ENCODE data around the gene PTGER2.

Gene PTGER2

DNA sequence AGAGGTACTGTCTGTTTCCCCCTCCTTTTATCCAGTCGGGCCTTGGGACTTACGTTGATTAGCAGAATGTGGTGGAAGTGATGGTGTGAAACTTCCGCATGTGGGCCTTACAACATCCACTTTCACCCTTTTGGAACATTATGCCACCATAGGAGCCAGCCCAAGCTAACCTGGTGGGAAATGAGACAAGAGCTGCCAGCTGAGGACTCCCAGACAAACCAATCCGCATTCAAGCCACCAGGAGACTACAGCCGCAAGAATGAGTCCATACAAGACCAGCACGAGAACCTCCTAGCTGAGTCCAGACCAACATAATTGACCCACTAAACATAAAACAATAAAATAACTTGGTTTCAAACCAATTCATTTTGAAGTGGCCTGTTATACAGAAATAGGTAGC, 9.1 kb upstream of the PTGER2 start:
- TF ChIP-seq, protein P1, sequence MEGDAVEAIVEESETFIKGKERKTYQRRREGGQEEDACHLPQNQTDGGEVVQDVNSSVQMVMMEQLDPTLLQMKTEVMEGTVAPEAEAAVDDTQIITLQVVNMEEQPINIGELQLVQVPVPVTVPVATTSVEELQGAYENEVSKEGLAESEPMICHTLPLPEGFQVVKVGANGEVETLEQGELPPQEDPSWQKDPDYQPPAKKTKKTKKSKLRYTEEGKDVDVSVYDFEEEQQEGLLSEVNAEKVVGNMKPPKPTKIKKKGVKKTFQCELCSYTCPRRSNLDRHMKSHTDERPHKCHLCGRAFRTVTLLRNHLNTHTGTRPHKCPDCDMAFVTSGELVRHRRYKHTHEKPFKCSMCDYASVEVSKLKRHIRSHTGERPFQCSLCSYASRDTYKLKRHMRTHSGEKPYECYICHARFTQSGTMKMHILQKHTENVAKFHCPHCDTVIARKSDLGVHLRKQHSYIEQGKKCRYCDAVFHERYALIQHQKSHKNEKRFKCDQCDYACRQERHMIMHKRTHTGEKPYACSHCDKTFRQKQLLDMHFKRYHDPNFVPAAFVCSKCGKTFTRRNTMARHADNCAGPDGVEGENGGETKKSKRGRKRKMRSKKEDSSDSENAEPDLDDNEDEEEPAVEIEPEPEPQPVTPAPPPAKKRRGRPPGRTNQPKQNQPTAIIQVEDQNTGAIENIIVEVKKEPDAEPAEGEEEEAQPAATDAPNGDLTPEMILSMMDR (IDR thresholded peaks at IDR 0.05; ENCODE audit: low read depth, low read length), result no peak
- no peak for DNase-seq (ENCODE audit: extremely low read depth, low read depth)

DNA sequence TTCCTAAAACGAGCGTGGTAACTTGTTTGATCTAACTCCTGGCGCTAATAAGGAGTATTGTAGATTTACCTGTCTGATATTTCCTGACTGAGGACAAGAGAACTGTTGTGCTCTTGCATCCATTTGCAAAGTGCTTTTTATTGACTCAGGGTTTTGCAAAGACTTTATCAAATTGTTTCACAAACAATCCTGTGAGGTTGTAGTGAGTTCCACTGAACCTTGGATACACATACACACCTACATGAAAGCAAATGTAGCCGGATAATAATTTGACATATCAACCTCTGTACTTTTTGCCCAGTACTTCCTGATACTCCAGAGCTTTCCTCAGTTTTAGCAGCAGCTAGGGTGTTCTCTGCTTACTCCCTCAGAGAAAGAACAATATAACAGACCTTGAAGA, 6.7 kb upstream of the PTGER2 start:
- no peak for DNase-seq (ENCODE audit: extremely low read depth, low read depth)
- TF ChIP-seq, protein P1 (IDR thresholded peaks at IDR 0.05; ENCODE audit: low read depth, low read length), result no peak

DNA sequence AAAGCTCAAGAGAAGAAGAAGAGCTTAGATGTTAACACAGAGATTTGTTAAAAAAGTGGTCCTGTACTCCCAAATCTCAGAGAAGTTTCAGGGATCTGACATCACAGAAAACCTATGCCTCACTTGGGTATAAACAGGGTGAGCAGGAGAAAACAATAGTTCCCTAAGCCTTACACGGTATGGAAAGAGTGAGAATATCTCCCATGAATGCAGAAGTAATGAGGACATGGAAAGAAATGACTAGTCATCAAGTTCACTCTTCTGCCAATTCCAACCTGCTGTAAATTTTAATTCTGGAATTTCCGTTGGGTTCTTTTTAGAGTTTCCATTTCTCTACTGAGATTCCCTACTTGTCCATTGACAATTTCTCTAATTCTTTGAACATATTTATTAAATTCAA, 6.2 kb upstream of the PTGER2 start:
- no peak for DNase-seq (ENCODE audit: extremely low read depth, low read depth)
- TF ChIP-seq, protein P1 (IDR thresholded peaks at IDR 0.05; ENCODE audit: low read depth, low read length), result no peak

DNA sequence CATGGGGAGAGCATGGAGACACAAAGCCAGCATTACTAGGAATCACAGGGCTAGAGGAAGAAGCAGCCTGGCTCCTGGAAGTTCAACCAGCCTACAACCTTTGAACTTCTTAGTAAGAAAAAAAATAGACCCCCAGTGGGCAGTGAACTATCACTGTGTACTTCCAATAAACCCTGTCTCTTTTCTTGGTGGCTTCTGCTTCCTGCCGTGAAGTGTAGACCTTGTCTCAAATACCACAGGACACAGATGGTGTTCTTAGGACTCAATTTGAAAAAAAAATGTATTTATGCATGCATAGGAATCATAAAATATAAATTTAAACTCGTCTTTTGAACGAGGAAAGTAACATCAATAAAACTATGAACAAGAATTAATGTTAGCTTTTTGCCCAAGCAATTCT, 3.6 kb upstream of the PTGER2 start:
- TF ChIP-seq, protein P1 (IDR thresholded peaks at IDR 0.05; ENCODE audit: low read depth, low read length), result no peak
- no peak for DNase-seq (ENCODE audit: extremely low read depth, low read depth)

DNA sequence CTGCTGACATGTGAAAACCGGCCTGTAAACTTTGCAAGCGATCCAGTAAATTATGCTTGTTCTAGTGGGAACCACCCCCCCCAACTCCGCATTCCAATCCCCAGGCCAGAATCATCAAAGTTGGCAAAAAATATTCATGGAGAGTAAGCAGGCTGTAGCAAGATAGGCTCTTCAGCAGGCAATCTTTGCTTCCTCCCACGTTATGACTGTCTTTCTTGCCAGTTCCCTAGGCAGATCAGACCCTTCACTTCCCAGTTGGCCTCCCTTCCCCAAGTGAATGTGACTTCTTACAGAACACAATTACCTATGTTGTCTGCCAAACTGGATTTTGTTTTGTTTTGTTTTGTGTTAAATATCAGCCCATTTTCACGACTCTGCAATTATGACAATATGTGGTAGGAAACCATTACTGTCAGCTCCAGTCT, 1.2 kb upstream of the PTGER2 start:
- TF ChIP-seq, protein P1 (IDR thresholded peaks at IDR 0.05; ENCODE audit: low read depth, low read length), result no peak
- no peak for DNase-seq (ENCODE audit: extremely low read depth, low read depth)

DNA sequence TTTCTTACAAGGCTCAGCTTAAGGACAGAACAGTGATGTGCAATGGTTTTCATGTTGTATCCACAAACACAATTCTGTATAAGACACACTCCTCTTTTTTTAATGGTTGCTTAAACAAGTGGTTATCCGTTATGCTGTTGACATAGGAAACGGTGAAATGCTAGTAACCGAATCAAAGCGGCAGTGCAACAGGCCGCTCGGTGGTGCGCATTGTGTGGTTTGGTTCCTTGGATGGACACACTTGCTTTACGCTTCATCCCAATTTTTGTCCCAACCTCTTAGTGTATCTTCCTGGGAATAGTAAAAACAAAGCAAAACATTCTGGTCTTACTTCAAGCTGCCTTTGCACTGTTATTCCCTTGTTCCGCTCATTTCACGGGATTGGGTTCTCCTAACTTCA, 650 bp upstream of the PTGER2 start:
- TF ChIP-seq, protein P1 (IDR thresholded peaks at IDR 0.05; ENCODE audit: low read depth, low read length), result no peak
- DNase-seq (ENCODE audit: extremely low read depth, low read depth), result no peak

DNA sequence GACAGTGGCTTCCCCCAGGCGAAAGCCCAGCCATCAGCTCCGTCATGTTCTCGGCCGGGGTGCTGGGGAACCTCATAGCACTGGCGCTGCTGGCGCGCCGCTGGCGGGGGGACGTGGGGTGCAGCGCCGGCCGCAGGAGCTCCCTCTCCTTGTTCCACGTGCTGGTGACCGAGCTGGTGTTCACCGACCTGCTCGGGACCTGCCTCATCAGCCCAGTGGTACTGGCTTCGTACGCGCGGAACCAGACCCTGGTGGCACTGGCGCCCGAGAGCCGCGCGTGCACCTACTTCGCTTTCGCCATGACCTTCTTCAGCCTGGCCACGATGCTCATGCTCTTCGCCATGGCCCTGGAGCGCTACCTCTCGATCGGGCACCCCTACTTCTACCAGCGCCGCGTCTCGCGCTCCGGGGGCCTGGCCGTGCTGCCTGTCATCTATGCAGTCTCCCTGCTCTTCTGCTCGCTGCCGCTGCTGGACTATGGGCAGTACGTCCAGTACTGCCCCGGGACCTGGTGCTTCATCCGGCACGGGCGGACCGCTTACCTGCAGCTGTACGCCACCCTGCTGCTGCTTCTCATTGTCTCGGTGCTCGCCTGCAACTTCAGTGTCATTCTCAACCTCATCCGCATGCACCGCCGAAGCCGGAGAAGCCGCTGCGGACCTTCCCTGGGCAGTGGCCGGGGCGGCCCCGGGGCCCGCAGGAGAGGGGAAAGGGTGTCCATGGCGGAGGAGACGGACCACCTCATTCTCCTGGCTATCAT, 663 bp downstream of the PTGER2 start:
- no peak for DNase-seq (ENCODE audit: extremely low read depth, low read depth)
- TF ChIP-seq, protein P1 (IDR thresholded peaks at IDR 0.05; ENCODE audit: low read depth, low read length), result no peak; the same call in 1 of the 2 replicates
